Neural crest cell (in vitro differentiated cells): ENCODE results near the gene HMGXB4. TPM values are rescaled to one million over a fixed set of nuclear protein-coding genes. Genes with fewer than 3 reads are reported as not detected.

ENCODE experiments used
- DNase-seq: peaks from one replicate; pipeline ENCODE4 v3.0.0; 2021; ENCODE audit warnings: low read depth, mixed read lengths, low spot score
- H3K27ac Mint-ChIP-seq: one replicate; pipeline ENCODE4 v1.8.0; 2021; ENCODE audit warnings: mild to moderate bottlenecking, mixed read lengths; ENCODE audit not compliant: unreplicated experiment
- H3K27me3 Mint-ChIP-seq: 2 replicates; pipeline ENCODE4 v1.8.0; 2021; ENCODE audit warnings: low read depth, mild to moderate bottlenecking, mixed read lengths
- H3K36me3 Mint-ChIP-seq: 2 replicates; pipeline ENCODE4 v1.8.0; 2021; ENCODE audit warnings: low read depth, mild to moderate bottlenecking, mixed read lengths
- H3K4me1 Mint-ChIP-seq: 2 replicates; pipeline ENCODE4 v1.8.0; 2021; ENCODE audit warnings: mixed read lengths
- H3K4me3 Mint-ChIP-seq: one replicate; pipeline ENCODE4 v1.8.0; 2021; ENCODE audit warnings: mild to moderate bottlenecking, mixed read lengths
- H3K9me3 Mint-ChIP-seq: 2 replicates; pipeline ENCODE4 v1.8.0; 2021; ENCODE audit warnings: mixed read lengths
- total RNA-seq: library from RNA; stranded (reverse); gene quantifications from 2 replicates; pipeline ENCODE4 v1.2.1, GENCODE V29; 2021
- TF ChIP-seq, protein P1 (sequence below): fragments of 200-600 bp; sonication (generic); conservative IDR thresholded peaks from 2 replicates; pipeline ENCODE4 v1.5.0; 2021; ENCODE audit warnings: antibody characterized with exemption, mild to moderate bottlenecking

HMGXB4 gene
- total RNA-seq, 1 donor from 2014 or later, result 44.7 TPM

DNA sequence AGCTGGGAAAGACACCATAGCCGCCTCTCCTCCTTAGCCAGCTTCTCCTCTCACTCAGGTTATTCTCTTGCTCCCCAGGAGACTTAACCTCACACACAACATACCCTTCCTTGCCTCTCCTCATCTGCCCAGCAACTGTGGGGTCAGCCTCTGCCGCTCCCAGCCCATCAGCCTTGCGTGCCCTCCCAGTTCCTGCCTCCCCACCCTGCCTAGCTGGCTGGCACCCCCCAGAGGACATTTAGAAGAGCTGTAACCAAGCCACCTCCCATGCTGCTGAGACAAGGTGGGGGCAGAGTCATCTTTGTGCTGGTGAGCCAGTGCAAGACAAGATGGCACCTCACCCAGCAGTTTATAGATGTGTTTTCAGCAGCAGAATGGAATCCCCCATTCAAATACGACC is 80.6 kb downstream of the HMGXB4 start:
- no peaks in the 10 kb centered on the region for H3K36me3 Mint-ChIP-seq
- H3K9me3 Mint-ChIP-seq, result no peaks in the 10 kb centered on the region
- H3K27me3 Mint-ChIP-seq, result no peaks in the 10 kb centered on the region
- H3K27ac Mint-ChIP-seq, result no peak overlapping the region
- no peaks in the 10 kb centered on the region for H3K4me1 Mint-ChIP-seq
- H3K4me3 Mint-ChIP-seq, result no peak overlapping the region
- TF ChIP-seq, protein P1, sequence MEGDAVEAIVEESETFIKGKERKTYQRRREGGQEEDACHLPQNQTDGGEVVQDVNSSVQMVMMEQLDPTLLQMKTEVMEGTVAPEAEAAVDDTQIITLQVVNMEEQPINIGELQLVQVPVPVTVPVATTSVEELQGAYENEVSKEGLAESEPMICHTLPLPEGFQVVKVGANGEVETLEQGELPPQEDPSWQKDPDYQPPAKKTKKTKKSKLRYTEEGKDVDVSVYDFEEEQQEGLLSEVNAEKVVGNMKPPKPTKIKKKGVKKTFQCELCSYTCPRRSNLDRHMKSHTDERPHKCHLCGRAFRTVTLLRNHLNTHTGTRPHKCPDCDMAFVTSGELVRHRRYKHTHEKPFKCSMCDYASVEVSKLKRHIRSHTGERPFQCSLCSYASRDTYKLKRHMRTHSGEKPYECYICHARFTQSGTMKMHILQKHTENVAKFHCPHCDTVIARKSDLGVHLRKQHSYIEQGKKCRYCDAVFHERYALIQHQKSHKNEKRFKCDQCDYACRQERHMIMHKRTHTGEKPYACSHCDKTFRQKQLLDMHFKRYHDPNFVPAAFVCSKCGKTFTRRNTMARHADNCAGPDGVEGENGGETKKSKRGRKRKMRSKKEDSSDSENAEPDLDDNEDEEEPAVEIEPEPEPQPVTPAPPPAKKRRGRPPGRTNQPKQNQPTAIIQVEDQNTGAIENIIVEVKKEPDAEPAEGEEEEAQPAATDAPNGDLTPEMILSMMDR, result no peak
- no peak for DNase-seq

DNA sequence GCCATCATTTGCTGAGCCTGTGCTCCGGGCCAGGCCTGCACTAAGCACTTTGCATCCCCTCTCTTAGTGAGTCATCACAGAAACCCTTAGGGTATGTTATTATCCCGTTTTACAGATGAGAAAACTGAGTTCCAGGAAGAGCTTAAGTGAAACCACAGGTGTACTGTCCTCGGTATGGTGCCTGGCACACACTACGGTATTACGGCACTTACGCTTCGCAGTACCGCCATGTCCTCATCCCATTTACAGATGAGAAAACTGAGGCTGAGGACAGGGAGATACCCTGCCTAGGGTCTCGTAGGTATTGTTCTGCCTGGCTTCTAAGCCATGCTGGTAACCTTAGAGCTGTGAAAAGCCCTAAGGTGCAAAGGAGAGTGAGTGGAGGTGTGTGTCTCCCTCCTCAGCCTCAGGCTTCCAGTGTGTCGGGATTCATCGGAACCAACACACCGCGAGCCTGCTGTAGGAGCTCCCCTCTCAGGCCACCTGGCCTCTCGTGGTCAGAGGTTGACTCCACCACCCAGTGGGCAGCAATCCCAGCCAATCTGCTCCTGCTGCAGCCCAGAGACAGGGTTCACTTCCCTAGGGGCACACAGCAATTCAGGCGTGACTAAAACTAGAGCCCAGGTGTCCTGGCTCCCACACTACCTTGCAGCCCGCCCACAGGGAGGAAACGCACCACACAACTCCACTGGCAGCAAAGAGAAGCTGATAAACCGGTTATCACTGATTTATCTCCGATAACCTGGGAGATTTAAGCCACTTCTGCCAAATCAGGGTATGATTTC is 84.0 kb downstream of the HMGXB4 start:
- H3K36me3 Mint-ChIP-seq, result no peaks in the 10 kb centered on the region
- no peak for DNase-seq
- no peaks in the 10 kb centered on the region for H3K4me1 Mint-ChIP-seq
- H3K27me3 Mint-ChIP-seq, result no peaks in the 10 kb centered on the region
- TF ChIP-seq, protein P1, result no peak
- H3K9me3 Mint-ChIP-seq, result no peaks in the 10 kb centered on the region
- no peak overlapping the region for H3K27ac Mint-ChIP-seq
- no peak overlapping the region for H3K4me3 Mint-ChIP-seq

DNA sequence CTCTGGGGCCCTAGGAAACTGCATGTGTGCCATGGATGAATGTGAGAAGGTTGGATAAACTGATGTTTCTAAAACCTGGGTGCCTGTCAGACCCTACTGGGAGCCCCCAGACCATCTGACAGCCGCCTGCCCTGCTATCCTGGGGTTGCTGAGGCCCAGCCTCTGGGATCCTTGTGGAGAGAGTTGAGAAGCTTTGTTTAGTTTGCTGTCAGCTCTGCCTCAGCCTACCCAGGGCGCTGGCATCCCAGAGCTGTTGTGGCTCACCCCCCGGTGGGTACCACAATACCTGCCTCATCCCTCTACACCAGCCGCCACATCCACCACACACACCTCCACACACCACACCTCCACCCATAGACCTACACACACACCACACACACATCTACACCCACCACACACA is 85.1 kb downstream of the HMGXB4 start:
- H3K9me3 Mint-ChIP-seq, result no peaks in the 10 kb centered on the region
- TF ChIP-seq, protein P1, result no peak
- no peaks in the 10 kb centered on the region for H3K36me3 Mint-ChIP-seq
- no peak for DNase-seq
- H3K4me1 Mint-ChIP-seq, result no peaks in the 10 kb centered on the region
- no peak overlapping the region for H3K27ac Mint-ChIP-seq
- H3K27me3 Mint-ChIP-seq, result no peaks in the 10 kb centered on the region
- no peak overlapping the region for H3K4me3 Mint-ChIP-seq

DNA sequence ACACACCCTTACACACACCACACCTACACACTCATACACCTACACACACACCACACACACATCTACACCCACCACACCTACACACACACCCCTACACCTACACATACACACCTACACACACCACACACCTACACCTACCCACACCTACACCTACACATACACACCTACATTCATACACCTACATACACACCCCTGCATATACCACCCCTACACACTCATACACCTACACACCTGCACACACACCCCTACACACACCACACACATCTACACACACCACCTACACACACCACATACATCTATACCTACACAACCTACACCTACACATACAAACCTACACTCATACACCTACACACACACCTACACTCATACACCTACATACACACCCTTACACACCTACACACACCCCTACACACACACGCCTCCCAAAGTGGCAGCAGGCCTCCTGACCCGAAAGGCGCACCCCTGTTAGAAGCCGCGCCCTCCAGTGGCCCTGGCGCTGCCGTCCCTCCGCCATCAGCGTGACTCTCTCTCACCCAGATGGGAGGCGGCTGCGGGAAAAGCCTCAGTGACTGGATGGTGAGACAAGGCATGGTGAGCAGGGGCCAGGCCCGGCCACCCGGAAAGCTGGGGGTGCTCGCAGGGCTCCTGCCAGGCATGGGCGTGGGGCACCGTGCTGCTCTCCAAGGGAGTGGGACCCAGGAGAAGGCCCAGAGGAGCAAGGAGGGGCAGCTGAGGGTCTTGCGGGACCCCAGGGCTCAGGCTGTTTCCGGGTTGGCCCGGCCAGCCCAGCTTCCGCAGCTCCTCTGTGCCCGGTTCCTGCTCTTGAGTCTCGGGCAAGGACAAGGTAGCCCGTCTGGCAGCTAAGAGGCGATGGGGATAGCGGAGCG is 86.6 kb downstream of the HMGXB4 start:
- Mint-ChIP-seq H3K27me3 (no peaks in the 10 kb centered on the region), H3K4me3 (no peak overlapping the region), H3K9me3 (no peaks in the 10 kb centered on the region), H3K36me3 (no peaks in the 10 kb centered on the region), H3K4me1 (no peaks in the 10 kb centered on the region), H3K27ac (no peak overlapping the region)
- TF ChIP-seq, protein P1, result no peak
- DNase-seq, result no peak

DNA sequence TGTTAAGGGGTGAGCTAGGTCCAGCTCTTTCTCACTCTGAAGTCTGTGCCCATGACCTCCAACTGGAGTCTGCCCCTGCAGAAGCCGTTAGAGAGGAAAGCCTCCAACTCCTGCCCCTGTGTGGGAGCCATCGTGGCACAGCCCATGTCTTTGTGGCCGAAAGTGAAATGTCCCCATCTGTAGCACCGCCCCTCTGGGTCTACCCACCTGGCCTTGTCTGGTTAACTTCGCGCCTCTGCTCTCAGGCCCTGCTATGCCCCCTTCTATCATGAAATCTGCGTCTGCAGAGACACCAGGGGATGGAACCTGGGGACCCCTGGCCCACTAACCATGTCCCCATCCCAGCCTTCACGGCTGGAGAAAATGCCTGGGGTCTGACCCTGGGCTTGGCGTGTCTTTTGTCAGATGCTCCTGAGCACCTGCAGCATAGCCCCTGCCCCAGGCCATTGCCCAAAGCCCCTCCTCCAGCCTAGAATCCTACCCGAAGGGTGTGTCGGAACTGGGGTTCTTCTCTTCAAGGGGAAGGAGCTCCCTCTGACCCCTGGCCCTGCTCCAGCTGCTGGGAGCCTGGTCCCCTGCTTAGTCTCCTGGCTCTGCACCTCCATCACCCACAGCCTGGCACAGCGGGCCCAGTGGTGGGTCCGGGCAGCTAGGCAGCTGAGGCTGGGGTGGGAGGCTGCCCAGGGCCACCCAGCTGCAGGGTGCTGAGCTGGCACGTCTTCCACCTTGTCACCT is 87.8 kb downstream of the HMGXB4 start:
- Mint-ChIP-seq H3K4me3 (no peak overlapping the region), H3K4me1 (peaks cover under 1% of the 10 kb centered on the region), H3K36me3 (no peaks in the 10 kb centered on the region), H3K9me3 (no peaks in the 10 kb centered on the region), H3K27me3 (no peaks in the 10 kb centered on the region), H3K27ac (no peak overlapping the region)
- TF ChIP-seq, protein P1, result no peak
- no peak for DNase-seq
